OCI-LY1 (cell line): ENCODE data around the gene VEPH1.

Experiments used
- EZH2 ChIP-seq: fragments of 200-600 bp; sonication (generic), shearing (Covaris generic); IDR thresholded peaks from 2 replicates; pipeline ENCODE4 v1.8.0; 2017; ENCODE audit warnings: borderline replicate concordance, mixed run types, mild to moderate bottlenecking, antibody characterized with exemption, low read length, moderate library complexity, mixed read lengths
- TF ChIP-seq, protein P1 (sequence below): fragments of 200-600 bp; sonication (generic), shearing (Covaris generic); IDR thresholded peaks from 2 replicates; pipeline ENCODE4 v1.5.1; 2017; ENCODE audit warnings: mild to moderate bottlenecking, antibody characterized with exemption, low read length, moderate library complexity, mixed read lengths

DNA sequence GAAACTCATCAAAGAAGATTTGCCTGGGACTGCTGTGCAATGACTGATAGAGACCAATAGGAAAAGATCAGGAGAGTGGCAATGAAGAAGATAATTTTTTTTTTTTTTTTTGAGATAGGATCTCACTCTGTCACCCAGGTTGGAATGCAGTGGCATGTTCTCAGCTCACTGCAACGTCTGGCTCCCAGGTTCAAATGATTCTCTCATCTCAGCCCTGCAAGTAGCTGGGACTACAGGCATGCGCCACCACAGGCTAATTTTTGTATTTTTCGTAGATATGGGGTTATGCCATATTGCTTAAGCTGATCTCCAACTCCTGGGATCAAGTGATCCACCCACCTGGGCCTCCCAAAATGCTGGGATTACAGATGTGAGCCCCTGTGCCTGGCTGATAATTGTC is 226.4 kb downstream of the VEPH1 start:
- TF ChIP-seq, protein P1, sequence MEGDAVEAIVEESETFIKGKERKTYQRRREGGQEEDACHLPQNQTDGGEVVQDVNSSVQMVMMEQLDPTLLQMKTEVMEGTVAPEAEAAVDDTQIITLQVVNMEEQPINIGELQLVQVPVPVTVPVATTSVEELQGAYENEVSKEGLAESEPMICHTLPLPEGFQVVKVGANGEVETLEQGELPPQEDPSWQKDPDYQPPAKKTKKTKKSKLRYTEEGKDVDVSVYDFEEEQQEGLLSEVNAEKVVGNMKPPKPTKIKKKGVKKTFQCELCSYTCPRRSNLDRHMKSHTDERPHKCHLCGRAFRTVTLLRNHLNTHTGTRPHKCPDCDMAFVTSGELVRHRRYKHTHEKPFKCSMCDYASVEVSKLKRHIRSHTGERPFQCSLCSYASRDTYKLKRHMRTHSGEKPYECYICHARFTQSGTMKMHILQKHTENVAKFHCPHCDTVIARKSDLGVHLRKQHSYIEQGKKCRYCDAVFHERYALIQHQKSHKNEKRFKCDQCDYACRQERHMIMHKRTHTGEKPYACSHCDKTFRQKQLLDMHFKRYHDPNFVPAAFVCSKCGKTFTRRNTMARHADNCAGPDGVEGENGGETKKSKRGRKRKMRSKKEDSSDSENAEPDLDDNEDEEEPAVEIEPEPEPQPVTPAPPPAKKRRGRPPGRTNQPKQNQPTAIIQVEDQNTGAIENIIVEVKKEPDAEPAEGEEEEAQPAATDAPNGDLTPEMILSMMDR = no peak
- no peak for TF ChIP-seq EZH2
